ENCODE data around the gene PAXX. TPM values are rescaled to one million over a fixed set of nuclear protein-coding genes. Genes with fewer than 3 reads are reported as not detected.

The PAXX gene
- total RNA-seq, 1 donor from 2014 or later = 51.2 TPM

DNA sequence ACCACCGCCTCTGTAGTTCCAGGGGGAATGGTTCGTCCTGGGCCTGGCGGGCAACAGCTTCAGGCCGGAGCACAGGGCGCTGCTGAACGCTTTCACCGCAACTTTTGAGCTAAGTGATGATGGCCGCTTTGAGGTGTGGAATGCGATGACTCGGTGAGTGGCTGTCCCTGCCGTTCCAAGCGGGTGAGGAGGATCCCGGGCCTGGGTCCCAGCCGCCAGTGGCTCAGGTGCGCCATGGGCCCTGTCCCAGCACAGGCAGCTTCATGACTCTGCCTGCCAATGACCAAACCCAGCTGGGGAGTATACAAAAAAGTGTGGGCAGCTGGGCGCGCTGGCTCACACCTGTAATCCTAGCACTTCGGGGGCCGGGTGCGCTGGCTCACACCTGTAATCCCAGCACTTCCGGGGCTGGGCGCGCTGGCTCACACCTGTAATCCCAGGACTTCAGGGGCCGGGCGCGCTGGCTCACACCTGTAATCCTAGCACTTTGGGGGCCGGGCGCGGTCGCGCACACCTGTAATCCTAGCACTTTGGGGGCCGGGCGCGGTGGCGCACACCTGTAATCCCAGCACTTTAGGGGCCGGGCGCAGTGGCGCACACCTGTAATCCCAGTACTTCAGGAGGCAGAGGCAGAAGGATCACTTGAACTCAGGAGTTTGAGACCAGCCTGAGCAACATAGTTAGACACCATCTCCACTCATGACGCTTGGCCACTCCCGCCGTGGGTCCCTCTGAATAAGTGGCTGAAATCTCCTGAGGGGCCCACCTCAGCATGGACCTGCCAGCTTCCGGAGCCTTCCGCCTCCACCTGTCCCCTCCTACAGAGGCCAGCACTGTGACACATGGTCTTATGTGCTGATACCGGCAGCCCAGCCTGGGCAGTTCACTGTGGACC, 39.1 kb upstream of the PAXX start:
- DNase-seq (ENCODE audit: low spot score) = no peak

- no peak for DNase-seq (ENCODE audit: low spot score)
Observed at GRCh38 chr9:136953771-136954269, 38.4 kb upstream of the PAXX start.

DNA sequence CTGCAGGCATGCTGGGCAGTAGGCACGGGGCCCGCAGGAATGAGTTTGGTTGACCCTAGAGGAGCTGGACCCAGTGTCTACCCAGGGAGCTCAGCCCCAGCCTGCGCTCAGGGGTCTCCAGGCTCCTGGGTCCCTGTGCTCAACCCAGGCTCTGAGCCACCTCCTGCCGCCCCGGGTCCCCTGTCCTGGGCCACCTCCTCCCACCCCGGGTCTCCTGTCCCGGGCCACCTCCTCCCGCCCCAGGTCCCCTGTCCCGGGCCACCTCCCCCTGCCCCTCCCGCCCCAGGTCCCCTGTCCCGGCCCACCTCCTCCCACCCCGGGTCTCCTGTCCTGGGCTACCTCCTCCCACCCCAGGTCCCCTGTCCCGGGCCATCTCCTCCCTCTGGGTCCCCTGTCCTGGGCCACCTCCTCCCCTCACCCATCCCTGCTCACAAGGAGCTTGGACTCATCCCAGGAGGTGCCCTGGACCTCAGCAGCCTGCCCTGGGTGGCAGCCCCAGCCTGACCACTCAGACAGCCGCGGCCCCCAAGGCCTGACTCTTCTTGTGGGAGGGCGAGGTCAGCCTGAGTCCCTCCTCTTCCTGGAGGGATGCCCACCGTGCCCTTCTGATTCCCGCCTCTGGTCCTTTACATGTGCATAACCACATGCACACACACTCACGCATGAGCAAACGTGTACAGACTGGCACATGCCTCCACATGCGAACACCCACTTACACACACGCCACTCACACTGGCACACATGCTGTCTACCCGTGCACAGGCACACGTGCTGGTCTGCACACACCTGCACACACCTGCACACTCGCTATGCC, 37.7 kb upstream of the PAXX start:
- no peak for DNase-seq (ENCODE audit: low spot score)

- DNase-seq (ENCODE audit: low spot score) = no peak
Observed at GRCh38 chr9:136955202-136955942, 36.9 kb upstream of the PAXX start.

GRCh38 chr9:136955943-136956335, 36.3 kb upstream of the PAXX start:
- DNase-seq (ENCODE audit: low spot score) = no peak

GRCh38 chr9:136956604-136957003, 35.6 kb upstream of the PAXX start:
- no peak for DNase-seq (ENCODE audit: low spot score)

DNA sequence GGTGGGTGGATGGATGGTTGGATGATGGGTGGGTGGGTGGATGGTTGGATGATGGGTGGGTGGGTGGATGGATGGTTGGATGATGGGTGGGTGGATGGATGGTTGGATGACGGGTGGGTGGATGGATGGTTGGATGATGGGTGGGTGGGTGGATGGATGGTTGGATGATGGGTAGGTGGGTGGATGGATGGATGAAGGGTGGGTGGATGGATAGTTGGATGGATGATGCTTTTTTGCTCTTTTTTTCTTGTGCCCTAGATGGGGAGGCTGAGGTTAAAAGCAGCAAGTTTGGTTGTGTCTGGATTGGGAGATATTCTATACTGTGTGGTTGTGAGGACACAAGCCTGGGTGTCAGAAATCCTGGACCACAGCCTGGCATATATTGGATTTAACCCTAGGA, 34.8 kb upstream of the PAXX start:
- no peak for DNase-seq (ENCODE audit: low spot score)

- DNase-seq (ENCODE audit: low spot score) = no peak
Observed at GRCh38 chr9:136957901-136958300, 34.3 kb upstream of the PAXX start.

DNA sequence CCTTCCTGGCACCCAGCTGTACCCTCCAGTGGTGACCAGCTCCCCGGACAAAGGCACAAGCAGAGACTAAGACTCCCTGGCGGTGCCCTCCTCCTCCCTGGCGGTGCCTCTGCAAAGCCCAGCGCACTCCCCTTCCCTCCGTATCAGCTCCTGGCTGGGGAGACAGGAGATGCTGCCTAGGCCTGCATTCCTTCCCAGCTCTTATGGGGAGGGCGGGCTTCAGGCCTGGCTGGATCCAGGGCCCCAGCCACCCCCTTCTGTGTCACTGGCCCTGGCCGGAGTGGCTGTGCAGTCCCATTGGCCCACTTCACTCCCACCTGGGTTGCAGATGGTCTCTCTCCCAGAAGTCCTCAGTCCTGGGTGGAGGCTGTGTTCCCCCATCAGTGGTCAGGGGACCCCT, 33.7 kb upstream of the PAXX start:
- DNase-seq (ENCODE audit: low spot score) = no peak

GRCh38 chr9:136958898-136959850, 33.0 kb upstream of the PAXX start:
- DNase-seq (ENCODE audit: low spot score) = no peak

GRCh38 chr9:136960212-136960937, 31.8 kb upstream of the PAXX start:
- DNase-seq (ENCODE audit: low spot score) = no peak

- no peak for DNase-seq (ENCODE audit: low spot score)
Observed at GRCh38 chr9:136960938-136961275, 31.3 kb upstream of the PAXX start.

- DNase-seq (ENCODE audit: low spot score) = no peak
Observed at GRCh38 chr9:136961279-136962065, 30.8 kb upstream of the PAXX start.

DNA sequence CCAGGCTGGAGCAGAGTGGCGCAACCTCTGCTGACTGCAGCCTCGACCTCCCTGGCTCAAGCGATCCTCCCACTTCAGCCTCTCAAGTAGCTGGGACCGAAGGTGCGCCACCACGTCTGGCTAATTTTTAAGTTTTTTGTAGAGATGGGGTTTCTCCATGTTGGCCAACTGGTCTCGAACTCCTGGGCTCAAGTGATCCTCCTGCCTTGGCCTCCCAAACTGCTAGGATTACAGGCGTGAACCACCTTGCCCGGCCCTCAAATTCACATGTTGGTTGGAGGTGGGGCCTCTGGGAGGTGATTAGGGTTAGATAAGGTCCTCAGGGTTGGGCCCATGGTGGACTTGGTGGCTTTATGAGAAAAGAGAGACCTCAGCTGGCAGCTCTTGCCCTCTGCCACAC, 30.1 kb upstream of the PAXX start:
- DNase-seq (ENCODE audit: low spot score) = no peak

GRCh38 chr9:136962701-136963248, 29.4 kb upstream of the PAXX start:
- no peak for DNase-seq (ENCODE audit: low spot score)

DNA sequence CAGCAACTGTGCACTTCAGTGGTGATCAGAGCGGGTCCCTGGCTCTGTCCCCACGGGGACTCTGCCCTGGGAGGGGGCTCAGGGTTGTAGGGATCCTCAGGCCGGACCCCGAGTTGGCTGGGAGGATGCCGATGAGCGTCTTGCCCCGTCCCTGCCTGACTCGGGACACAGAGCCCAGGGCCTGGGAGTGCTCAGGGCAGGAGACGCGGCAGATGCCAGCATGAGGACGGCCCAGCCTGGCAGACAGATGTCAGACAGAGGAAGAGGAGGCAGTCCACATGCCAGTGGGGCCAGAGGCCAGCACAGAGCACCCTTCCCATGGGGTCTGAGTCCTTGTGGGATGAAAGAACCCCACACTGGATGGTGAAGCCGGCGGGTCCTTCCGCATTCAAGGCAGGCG, 28.9 kb upstream of the PAXX start:
- DNase-seq (ENCODE audit: low spot score) = no peak

- DNase-seq (ENCODE audit: low spot score) = no peak
Observed at GRCh38 chr9:136963751-136964150, 28.5 kb upstream of the PAXX start.

DNA sequence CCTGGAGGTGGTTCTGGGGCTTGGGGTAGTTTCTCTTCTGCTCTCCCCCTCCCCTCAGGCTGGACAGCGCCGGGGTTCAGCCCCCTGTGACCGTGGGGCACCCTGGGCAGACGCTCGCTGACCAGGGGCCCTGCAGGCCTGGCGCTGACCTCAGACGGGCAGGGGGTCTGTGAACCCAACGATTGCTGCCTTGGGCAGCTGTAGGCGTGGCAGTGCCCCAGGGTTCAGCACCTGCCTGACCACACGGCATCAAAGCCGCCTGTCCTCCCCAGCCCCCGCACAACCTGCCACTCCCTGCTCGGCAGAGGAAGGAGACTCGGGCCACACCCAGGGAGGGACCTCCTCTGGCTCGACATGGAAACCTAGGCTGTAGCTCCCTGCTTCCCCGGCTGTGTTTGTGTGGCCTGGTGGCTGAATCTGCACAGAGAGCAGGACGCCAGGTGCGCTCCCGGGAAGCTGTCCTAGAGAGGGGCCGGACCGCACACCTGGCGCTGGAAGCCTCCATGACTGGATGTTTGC, 28.0 kb upstream of the PAXX start:
- no peak for DNase-seq (ENCODE audit: low spot score)

DNA sequence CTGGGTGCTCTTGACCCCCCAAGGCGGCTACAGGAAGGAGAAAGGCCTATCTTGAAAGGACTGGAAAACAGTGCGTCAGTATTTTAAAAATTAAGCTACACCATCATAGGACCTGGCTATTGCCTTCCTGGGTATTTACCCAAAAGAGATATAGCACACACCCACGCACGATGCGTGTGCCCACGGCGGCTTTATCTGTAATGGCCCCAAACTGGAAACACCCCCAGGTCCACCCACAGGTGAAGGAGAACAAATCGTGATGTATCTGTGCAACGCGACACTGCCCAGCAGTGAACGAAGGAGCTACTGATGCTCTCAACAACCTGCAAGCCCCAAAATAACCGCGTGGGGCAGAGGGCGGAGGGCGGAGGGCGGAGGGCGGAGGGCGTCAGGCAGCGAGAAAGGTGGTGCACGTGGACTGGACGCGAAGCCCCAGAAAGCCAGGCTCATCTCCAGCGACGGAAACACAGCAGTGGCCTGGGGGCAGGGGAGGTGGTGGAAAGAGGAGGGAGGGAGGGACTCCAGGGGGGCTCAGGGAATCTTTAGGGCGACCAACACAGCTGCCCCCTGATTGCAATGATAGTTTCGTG, 27.3 kb upstream of the PAXX start:
- no peak for DNase-seq (ENCODE audit: low spot score)
